GM12801 (cell line): ENCODE data around the gene DICER1.

ENCODE experiments used
- CTCF ChIP-seq: IDR thresholded peaks from one replicate; pipeline ENCODE4 v1.5.1; 2011; ENCODE audit warnings: control low read depth; ENCODE audit not compliant: insufficient read length; ENCODE audit errors: extremely low read depth

The DICER1 gene

DNA sequence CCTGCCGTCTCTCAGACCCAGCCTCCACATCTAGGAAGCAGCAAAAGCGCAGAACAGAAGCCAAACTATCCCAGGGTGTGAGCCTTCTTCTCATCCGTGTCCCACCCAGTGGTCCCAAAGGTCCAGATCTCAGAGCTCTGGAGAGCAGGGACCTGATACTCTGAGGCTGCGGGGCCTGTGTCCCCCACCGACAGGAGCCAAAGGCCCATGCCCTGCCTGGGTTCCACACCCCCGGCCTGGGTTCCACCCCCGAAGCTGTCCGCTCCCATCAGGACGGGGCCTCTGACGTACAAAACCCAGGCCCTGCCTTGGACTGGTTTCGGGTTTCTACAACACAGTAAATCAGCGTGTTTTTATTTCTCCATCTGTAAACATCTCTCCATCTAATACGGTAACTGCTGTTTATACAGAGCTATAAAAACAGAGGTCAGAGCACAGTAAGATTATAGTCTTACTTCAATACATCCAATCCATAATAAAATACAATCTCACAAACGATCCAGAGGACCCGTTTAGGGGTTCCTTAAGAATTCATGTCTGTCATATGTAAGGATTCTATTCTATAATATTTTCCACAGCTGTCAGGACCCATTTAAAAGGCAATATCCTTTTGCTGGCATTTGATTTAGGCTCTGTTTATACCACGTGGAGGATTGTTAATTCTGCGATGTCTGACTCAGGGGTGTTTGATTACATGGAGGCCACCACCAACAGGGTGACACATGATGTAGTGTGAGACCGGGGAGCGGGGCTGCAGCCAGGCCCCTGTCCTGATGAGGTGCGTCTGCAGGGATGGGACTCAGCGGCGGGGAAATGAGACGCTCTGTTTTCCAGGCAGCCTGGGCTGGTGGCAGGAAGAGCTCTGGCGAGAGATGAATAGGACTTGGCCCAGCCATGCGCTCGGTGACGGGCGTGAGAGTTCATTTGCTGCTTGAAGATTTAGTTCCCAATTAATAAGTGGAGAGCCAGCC is 110.3 kb downstream of the DICER1 start:
- TF ChIP-seq CTCF = no peak

- TF ChIP-seq CTCF = no peak
Measured at GRCh38 chr14:95045836-95046430, 111.4 kb downstream of the DICER1 start.

DNA sequence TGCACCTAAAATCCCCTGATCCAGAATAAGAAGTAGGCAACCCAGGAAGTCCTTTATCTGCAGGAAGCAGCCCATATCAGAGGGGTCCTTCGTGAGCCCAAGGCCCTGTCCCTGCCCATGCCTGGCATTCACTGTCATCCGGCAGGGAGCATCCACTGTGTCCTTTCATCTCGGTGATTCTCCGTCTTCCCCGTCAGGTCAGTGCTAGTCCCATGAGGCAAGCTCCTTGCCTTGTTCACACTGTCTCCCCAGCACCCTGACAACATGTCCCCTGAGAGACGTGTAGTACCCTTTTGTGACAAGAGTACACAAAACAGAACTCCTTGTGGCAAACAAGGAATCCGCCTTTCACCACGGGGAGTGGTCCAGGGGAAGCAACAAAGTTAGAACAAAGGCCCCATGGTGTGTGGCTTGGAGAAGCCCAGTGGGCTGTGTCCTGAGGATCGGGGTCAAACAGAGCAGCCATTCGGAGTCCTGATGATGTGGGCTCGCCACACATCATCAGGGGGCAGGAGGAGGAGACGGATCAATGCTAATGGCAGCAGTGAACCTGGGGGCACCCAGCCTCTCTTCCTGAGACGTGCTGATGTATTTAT is 112.1 kb downstream of the DICER1 start:
- no peak for TF ChIP-seq CTCF

DNA sequence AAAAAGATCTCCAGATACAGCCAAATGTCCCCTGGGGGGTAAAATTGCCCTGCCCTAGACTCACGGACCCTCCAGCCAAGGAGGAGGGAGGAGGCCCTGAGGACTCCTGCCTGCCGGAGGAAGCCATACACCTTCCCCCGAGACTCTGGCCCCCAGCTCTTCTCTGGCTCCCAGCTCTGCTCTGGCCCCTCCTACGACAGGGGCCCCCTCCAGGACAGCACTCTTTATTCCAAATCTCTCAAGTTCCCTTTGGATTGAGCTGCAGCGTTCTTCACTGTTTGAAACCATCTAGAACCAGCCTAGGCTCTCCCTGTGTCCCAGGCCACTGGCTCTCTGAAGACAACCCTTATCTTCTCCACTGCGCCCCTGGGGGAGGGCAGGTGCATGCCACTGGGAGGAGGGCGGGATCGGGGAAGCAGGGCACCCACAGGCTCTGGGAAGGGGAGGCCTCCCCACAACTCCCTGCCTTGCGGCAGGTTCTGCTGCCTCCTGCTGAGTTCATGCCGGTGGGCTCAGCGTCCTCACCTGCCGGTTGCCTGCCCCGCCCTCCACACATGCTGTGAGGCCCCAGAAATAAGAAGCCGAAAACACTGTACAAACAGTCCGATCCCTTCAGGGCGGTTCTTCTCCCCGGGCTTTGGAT is 112.7 kb downstream of the DICER1 start:
- TF ChIP-seq CTCF = no peak

DNA sequence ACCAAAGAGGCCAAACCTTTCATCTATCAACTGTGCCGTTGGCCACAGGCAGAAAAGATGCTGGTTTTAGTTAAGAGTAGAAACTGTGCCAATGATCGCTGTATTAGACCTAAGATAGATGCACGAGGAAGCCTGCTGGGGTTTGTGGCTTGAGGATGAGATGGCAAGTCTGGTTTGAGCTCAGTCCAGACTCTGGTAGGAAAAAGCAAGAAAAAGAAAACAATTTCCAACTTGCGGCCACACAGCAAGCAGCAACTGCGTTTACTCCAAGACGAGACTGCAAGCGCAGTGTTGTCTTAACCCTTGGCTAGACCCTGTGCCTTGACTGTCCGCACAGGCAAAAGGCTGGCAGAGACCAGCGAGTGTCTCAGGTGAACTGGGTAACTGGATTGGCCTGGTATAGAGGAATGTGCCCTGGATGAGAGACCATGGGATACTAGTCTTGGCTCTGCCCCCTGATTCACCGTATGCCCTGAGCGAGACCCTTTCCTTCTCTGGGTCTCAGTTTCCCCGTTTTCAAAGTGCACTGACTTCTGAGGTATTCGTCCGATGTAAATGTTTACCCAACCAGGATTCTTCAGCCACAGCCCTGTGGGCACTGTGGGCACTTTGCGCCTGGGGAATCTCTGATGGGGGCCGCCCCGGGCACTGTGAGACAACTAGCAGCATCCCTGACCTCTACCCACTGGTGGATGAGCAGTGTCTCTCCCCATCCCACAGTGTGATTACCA is 113.4 kb downstream of the DICER1 start:
- no peak for TF ChIP-seq CTCF

DNA sequence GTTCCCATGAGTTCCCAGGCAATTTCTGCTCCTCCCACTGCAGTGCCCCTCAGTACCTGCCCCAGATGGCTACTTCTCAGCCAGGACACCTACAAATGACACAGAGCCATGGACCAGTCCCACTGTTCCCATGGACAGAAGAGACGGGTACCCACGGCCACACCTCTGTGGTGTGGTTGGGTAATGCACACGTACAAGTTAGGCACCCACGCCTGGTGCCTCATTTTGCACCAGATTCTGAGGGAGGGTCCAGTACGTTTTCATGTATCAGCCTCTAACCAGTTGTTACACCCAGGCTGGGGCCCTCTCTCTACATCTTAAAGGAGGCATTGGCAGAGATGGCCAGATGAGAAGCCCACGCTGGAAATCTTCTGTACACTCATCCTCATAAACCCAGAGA is 114.0 kb downstream of the DICER1 start:
- no peak for TF ChIP-seq CTCF
